Measurements from ENCODE around the gene FNDC4. TPM values are rescaled to one million over a fixed set of nuclear protein-coding genes. Genes with fewer than 3 reads are reported as not detected.
"Not testable (repeated sequence)": the region's sequence is repeated elsewhere in the genome, so short reads cannot be mapped to it uniquely, and the experiment has no call there.

The FNDC4 gene, protein sequence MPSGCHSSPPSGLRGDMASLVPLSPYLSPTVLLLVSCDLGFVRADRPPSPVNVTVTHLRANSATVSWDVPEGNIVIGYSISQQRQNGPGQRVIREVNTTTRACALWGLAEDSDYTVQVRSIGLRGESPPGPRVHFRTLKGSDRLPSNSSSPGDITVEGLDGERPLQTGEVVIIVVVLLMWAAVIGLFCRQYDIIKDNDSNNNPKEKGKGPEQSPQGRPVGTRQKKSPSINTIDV
- not detected for polyA plus RNA-seq

DNA sequence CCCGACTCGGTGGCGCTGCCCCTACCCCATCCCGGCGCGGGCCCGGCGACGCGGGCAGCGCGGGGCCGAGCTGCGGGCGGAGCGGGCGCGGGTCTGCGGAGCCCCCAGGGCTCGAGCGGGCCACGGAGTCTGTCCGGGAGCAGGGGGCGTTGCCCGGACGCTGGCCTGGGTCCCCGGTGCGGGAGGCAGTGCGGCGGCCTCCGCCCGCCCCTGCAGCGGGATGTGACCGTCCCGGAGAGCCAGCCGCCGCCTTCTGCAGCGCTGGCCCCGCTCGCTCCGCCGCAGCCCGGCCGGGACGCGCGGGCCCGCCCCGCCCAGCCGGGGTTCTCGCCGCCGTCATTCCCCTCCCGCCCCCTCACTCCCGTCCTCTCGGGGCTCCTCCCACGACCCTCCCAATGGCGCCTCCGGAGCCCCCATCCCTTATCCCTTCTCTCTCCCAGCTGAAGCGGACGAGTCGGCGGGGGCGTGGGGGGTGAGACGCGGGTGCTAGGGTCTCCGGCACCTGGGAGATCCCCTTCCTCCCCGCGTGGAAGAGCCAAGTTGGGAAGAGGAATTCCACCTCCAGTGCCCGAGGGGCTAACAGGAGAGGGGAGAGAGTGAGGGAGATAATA is at the start of gene FNDC4:
TSS of gene FNDC4 (minus strand) at position 257 of the 611 bp plus-strand sequence. CDS start 521 bp downstream, outside the sequence.
- Mint-ChIP-seq H3K4me1 (peaks cover 5 to 8% (median 8%) of the 10 kb centered on the region in 3 donors), H3K27ac (peak within 1 kb of the TSS in 1 of 3 donors; percentile 41), H3K4me3 (peak within 1 kb of the TSS; percentile 50 to 72 (median 67)), H3K36me3 (no peaks in the 10 kb centered on the region), H3K9me3 (no peaks in the 10 kb centered on the region), H3K27me3 (peaks cover 43% of the 10 kb centered on the region)

DNA sequence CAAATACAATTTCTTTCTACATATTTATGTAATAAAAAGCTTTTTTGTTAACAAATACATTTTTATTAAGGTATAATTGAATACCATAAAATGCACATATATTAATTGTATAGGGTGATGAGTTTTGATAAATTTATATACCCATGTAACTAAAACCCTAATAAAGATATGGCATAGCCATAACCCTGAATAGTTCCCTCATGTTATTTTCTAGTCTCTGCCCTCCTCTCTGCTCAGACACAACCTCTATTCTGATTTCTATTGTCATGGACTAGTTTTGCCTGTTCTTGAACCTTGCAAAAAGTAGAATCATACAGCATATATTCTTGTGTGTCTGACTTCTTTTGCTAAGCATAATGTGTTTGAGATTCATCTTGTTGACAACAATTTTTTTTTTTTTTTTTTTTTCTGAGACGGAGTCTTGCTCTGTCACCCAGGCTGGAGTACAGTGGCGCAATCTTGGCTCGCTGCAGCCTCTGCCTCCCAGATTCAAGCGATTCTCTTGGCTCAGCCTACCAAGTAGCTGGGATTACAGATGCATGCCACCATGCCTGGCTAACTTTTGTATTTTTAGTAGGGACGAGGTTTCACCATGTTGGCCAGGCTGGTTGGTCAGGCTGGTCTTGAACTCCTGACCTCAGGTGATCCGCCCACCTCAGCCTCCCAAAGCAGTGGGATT is 49.3 kb upstream of the FNDC4 start:
- H3K4me1 Mint-ChIP-seq: no peaks in the 10 kb centered on the region
- peaks cover 4 to 6% (median 5%) of the 10 kb centered on the region in 3 donors for H3K9me3 Mint-ChIP-seq
- no peak overlapping the region for H3K27ac Mint-ChIP-seq
- no peak overlapping the region for H3K4me3 Mint-ChIP-seq
- H3K36me3 Mint-ChIP-seq: peaks cover 4% of the 10 kb centered on the region
- peaks cover 2% of the 10 kb centered on the region for H3K27me3 Mint-ChIP-seq

DNA sequence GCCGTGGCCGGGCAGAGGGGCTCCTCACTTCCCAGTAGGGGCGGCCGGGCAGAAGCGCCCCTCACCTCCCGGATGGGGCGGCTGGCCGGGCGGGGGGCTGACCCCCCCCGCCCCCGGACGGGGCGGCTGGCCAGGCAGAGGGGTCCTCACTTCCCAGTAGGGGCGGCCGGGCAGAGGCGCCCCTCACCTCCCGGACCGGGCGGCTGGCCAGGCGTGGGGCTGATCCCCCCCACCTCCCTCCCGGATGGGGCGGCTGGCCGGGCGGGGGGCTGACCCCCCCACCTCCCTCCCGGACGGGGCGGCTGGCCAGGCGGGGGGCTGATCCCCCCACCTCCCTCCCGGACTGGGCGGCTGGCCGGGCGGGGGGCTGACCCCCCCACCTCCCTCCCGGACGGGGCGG is 44.6 kb upstream of the FNDC4 start:
- H3K4me1 Mint-ChIP-seq, H3K4me3 Mint-ChIP-seq, H3K36me3 Mint-ChIP-seq, H3K27ac Mint-ChIP-seq, H3K27me3 Mint-ChIP-seq, H3K9me3 Mint-ChIP-seq: not testable (repeated sequence)

DNA sequence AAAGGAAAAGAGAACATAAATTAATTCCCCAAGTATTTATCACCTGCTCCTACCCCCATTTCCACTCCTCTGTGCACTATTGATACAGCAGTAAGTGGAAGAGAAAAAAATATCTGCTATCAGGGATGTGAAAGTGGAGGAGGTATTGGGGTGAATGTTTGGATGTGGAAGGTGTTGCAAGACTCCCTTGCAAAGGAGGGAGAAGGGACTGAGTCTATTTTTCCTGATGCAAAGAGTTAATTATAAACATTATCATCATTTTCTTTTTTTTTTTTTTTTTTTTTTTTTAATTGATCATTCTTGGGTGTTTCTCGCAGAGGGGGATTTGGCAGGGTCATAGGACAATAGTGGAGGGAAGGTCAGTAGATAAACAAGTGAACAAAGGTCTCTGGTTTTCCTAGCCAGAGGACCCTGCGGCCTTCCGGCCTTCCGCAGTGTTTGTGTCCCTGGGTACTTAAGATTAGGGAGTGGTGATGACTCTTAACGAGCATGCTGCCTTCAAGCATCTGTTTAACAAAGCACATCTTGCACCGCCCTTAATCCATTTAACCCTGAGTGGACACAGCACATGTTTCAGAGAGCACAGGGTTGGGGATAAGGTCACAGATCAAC is 43.9 kb upstream of the FNDC4 start:
- not testable (repeated sequence) for H3K4me3 Mint-ChIP-seq, H3K9me3 Mint-ChIP-seq, H3K36me3 Mint-ChIP-seq, H3K27me3 Mint-ChIP-seq, H3K27ac Mint-ChIP-seq, H3K4me1 Mint-ChIP-seq

DNA sequence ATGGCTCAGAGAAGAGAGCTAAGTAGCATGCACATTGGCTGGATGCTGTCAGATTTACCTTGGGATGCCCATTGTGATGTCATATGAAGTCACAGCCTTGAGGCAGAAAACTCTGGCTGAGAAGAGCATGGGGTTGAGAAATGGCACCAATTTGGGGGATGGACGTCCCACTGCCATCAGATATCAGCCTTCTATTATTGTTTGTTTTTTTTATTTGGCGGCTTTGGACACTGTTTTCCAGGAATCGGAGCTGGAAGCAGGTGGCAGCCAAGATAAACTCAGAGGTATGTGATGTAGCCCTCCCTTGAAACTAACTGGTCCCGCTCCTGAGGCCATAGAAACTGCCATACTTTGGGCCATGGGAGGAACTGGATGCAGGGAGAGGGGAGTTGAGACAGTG is 42.3 kb upstream of the FNDC4 start:
- Mint-ChIP-seq H3K27me3 (peaks cover 5% of the 10 kb centered on the region), H3K4me3 (no peak overlapping the region), H3K9me3 (peaks cover 0 to 3% (median 0%) of the 10 kb centered on the region in 3 donors), H3K4me1 (no peaks in the 10 kb centered on the region), H3K27ac (no peak overlapping the region), H3K36me3 (no peaks in the 10 kb centered on the region)

DNA sequence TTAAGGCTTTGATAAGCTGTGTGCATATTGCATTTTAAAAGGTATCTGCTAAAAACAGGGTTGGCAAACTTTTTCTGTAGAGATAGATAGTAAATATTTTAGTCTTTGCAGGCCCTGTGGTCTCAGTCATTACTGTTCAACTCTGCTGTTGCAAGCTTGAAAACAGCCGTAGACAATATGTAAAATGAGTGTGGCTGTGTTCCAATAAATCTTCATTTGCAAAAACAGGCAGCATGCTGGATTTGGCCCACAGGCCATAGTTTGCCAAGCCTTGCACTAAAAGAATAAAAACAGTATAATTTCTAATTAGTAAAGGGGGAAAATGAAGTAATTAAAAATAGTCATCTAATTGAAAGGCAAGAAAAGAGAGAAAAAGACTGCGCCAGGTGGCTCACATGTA is 37.0 kb upstream of the FNDC4 start:
- H3K4me3 Mint-ChIP-seq: no peak overlapping the region
- H3K9me3 Mint-ChIP-seq: peaks cover 0 to 2% (median 0%) of the 10 kb centered on the region in 3 donors
- H3K27me3 Mint-ChIP-seq: peaks cover 7% of the 10 kb centered on the region
- no peaks in the 10 kb centered on the region for H3K4me1 Mint-ChIP-seq
- H3K27ac Mint-ChIP-seq: no peak overlapping the region
- H3K36me3 Mint-ChIP-seq: no peaks in the 10 kb centered on the region

DNA sequence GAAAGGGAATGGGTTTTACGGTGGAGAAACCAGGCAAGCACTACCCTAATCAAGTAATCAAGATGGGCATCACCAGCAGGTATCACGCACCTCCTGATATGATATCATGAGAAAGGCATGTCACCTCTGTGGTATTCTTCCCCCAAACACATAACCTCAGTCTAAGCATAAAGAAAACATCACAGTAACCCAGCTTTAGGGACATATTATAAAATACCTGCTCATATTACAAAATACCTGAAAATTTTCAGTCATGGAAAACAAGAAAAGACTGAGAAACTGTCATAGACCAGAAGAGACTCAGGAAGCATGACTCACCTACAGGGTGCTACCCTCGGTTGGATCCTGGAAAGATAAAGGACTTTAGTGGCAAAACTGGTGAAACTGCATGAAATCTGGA is 32.2 kb upstream of the FNDC4 start:
- Mint-ChIP-seq H3K27me3 (peaks cover 9% of the 10 kb centered on the region), H3K36me3 (no peaks in the 10 kb centered on the region), H3K4me3 (no peak overlapping the region), H3K4me1 (no peaks in the 10 kb centered on the region), H3K9me3 (peaks cover 0 to 2% (median 0%) of the 10 kb centered on the region in 3 donors), H3K27ac (no peak overlapping the region)

DNA sequence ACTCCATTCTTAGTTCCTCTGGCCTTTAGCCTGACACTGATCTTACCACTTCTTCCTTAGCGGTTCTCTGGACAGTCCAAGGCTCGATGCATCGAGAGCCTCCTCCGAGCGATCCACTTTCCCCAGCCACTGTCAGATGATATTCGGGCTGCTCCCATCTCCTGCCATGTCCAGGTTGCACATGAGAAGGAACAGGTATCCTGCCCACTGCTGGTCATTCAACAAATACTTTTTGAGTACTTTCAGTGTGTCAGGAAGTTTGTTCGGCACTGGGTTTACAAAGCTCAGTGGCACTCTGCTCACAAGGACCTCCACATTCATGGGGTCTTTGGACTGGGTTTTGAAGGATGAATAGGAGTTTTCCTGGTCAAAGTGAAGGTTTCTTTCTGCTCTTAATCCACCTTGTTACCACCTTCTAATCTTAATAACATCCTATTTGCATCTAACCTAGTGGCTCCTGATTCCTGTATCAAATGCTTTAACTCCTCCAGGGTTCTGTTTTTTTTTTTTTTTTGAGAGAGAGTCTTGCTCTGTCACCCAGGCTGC is 27.5 kb upstream of the FNDC4 start:
- Mint-ChIP-seq H3K4me3 (no peak overlapping the region), H3K27me3 (peaks cover 13% of the 10 kb centered on the region)

DNA sequence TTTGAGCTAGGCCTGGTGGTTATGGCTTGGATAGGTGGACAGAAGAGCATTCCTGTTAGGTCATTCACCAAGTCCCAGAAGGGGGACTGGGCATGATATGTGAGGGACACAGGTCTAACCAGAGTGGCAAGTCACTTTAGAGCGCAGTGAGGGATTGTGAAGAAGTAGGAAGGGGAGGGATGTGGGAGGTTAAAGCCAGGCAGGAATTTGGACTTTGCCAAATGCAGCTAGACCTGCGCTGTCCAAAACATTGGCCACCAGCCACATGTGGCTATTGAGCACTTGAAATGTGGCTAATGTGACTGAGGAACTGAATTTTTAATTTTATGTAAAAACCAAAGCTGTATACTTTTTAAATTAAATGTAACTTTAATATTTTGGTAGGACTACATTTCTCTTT is 25.3 kb upstream of the FNDC4 start:
- Mint-ChIP-seq H3K9me3 (no peaks in the 10 kb centered on the region), H3K27me3 (peaks cover 12% of the 10 kb centered on the region), H3K36me3 (no peaks in the 10 kb centered on the region), H3K4me1 (no peaks in the 10 kb centered on the region), H3K4me3 (no peak overlapping the region), H3K27ac (no peak overlapping the region)

More for the DNA sequence above, 27.5 kb upstream of the FNDC4 start:
- Mint-ChIP-seq H3K9me3 (no peaks in the 10 kb centered on the region), H3K36me3 (no peaks in the 10 kb centered on the region), H3K27ac (no peak overlapping the region), H3K4me1 (no peaks in the 10 kb centered on the region)

DNA sequence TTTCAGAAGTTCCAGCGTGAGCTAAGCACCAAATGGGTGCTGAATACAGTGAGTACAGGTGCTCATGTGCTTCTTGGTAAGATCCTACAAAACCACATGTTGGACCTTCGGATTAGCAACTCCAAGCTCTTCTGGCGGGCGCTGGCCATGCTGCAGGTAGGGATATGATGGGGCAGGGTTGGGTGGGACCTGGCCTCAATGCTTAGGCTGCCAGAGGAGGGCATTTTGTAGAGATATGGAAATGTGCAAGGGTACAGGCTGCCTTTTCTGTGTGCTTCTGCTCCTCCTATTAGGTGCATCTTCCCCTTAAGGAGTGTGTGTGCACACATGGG is 23.7 kb upstream of the FNDC4 start:
- Mint-ChIP-seq H3K27ac (no peak overlapping the region), H3K9me3 (no peaks in the 10 kb centered on the region), H3K36me3 (no peaks in the 10 kb centered on the region), H3K27me3 (peaks cover 7% of the 10 kb centered on the region), H3K4me1 (no peaks in the 10 kb centered on the region), H3K4me3 (no peak overlapping the region)

DNA sequence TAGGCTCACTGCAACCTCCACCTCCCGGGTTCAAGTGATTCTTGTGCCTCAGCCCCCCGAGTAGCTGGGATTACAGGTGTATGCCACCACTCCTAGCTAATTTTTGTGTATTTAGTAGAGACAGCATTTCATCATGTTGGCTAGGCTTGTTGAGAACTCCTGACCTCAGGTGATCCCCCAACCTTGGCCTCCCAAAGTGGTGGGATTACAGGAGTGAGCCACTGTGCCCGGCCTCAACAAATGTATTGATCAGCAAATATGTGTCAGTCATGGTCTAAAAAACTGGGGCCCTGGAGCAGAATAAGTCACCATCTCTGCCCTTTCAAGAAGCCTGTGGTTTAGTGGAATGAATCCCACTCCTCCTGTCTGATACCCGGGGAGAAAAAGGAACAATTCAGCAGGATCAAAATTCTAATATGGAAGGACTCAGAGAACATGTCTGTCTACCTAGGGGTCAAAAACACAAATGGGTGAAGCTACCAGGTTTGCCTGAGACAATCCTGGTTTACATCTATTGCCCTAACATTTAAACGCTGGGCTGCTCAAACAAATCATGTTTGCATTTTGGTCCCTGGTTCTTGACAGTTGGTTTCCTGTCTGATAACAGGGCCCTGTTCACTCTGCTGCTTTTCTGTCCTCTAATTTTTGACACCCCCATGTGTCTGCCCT is 23.2 kb upstream of the FNDC4 start:
- H3K27ac Mint-ChIP-seq: no peak overlapping the region
- H3K9me3 Mint-ChIP-seq: no peaks in the 10 kb centered on the region

DNA sequence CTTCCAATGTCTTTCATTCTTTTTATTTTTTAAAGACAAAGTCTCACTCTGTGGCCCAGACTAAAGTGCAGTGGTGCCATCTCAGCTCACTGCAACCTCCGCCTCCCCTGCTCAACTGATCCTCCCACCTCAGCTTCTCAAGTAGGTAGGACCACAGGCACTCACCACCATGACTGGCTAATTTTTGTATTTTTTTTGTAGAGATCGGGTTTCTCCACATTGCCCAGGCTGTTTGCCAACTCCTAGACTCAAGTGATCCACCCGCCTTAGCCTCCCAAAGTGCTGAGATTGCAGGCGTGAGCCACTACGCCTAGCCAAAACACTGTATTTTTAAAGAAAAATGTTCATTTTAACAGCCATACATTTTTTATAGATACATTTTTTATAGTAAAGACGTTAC is 14.3 kb upstream of the FNDC4 start:
- H3K4me3 Mint-ChIP-seq: no peak overlapping the region
- H3K36me3 Mint-ChIP-seq: no peaks in the 10 kb centered on the region
- H3K27ac Mint-ChIP-seq: no peak overlapping the region

More for the DNA sequence above, 23.2 kb upstream of the FNDC4 start:
- Mint-ChIP-seq H3K4me3 (no peak overlapping the region), H3K27me3 (peaks cover 7% of the 10 kb centered on the region), H3K4me1 (no peaks in the 10 kb centered on the region), H3K36me3 (no peaks in the 10 kb centered on the region)

DNA sequence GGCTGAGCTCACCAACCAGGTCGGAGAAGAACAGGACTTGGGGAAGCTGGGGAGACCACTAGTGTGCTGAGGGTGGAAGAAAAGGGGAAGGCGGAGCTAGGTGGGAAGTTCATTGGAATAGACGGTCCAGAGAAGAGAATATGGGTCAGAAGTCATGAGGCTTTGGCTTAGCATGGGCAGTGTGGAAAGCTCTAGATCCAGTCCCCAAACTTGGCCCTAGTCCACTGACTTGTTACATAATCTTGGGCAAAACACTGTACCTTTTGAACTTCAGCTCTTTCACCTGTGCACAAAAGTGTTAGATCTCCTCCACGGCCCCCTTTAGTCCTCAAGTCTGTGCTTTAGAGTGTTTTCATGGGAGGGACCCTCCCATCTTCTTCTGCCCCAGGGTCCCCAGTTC is 12.3 kb upstream of the FNDC4 start:
- no peaks in the 10 kb centered on the region for H3K9me3 Mint-ChIP-seq
- H3K4me1 Mint-ChIP-seq: no peaks in the 10 kb centered on the region
- H3K27ac Mint-ChIP-seq: no peak overlapping the region
- no peaks in the 10 kb centered on the region for H3K36me3 Mint-ChIP-seq
- no peak overlapping the region for H3K4me3 Mint-ChIP-seq
- H3K27me3 Mint-ChIP-seq: peaks cover 6% of the 10 kb centered on the region

More for the DNA sequence above, 14.3 kb upstream of the FNDC4 start:
- no peaks in the 10 kb centered on the region for H3K9me3 Mint-ChIP-seq
- H3K4me1 Mint-ChIP-seq: no peaks in the 10 kb centered on the region
- peaks cover 10% of the 10 kb centered on the region for H3K27me3 Mint-ChIP-seq

DNA sequence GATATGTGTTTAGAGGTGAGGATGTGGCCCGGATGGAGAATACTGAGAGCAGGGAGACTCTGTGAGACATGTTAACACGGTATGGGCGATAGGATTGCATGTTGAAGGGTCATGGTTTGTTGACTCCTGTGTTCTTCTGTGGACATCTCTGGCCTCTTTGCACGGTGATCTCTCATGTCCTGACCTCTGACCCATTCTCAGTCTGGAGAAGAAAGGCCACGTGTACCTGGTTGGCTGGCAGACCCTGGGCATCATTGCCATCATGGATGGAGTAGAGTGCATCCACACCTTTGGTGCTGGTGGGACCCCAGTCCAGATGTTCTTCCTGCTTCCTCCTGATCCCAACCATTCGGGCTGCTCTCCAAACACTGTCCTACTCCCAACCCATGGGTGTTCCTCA is 11.6 kb upstream of the FNDC4 start:
- Mint-ChIP-seq H3K36me3 (no peaks in the 10 kb centered on the region), H3K9me3 (no peaks in the 10 kb centered on the region), H3K27ac (no peak overlapping the region), H3K27me3 (peaks cover 6% of the 10 kb centered on the region), H3K4me1 (no peaks in the 10 kb centered on the region), H3K4me3 (no peak overlapping the region)

DNA sequence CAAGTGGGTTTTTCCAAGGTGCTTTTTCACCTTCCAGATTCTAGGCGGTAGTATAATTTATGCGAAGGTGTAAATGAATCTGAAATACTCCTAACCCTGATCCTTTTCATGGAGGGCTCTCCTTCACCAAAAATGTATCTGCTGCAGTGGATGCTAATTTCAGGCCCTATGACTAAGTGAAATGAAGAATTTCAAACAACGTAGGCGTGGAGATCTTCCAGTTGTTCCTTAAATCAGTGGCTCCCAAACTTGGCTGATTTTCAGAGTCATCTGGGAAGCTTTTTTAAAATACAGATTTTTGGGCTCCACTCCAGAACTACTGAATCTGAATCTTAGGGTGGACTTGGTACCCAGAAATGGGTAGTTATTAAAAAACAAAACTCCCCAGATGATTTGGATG is 7.1 kb upstream of the FNDC4 start:
- Mint-ChIP-seq H3K9me3 (no peaks in the 10 kb centered on the region), H3K36me3 (no peaks in the 10 kb centered on the region), H3K27me3 (peaks cover 11% of the 10 kb centered on the region), H3K4me1 (no peaks in the 10 kb centered on the region), H3K27ac (no peak overlapping the region), H3K4me3 (no peak overlapping the region)
